PC-9 (cell line): ENCODE results near the gene IRF1.

Experiments used
- EZH2 ChIP-seq: fragments of 200-600 bp; sonication (generic); IDR thresholded peaks from 2 replicates; pipeline ENCODE4 v1.8.0; 2017; ENCODE audit warnings: antibody characterized with exemption, low read depth
- TF ChIP-seq, protein P1 (sequence below): fragments of 200-600 bp; sonication (generic); conservative IDR thresholded peaks from 2 replicates; pipeline ENCODE4 v1.6.1; 2017; ENCODE audit warnings: mixed run types, antibody characterized with exemption, mild to moderate bottlenecking, moderate library complexity

GRCh38 chr5:132431632-132432031 lies 58.9 kb downstream of the IRF1 start:
- TF ChIP-seq, protein P1, sequence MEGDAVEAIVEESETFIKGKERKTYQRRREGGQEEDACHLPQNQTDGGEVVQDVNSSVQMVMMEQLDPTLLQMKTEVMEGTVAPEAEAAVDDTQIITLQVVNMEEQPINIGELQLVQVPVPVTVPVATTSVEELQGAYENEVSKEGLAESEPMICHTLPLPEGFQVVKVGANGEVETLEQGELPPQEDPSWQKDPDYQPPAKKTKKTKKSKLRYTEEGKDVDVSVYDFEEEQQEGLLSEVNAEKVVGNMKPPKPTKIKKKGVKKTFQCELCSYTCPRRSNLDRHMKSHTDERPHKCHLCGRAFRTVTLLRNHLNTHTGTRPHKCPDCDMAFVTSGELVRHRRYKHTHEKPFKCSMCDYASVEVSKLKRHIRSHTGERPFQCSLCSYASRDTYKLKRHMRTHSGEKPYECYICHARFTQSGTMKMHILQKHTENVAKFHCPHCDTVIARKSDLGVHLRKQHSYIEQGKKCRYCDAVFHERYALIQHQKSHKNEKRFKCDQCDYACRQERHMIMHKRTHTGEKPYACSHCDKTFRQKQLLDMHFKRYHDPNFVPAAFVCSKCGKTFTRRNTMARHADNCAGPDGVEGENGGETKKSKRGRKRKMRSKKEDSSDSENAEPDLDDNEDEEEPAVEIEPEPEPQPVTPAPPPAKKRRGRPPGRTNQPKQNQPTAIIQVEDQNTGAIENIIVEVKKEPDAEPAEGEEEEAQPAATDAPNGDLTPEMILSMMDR: no peak
- TF ChIP-seq EZH2: no peak
